ENCODE results near the gene ALK. TPM values are rescaled to one million over a fixed set of nuclear protein-coding genes. Genes with fewer than 3 reads are reported as not detected.
"Not testable (repeated sequence)": the region's sequence is repeated elsewhere in the genome, so short reads cannot be mapped to it uniquely, and the experiment has no call there.

The ALK gene
- total RNA-seq, 1 experiment from 2014 or later: 14.7 TPM

DNA sequence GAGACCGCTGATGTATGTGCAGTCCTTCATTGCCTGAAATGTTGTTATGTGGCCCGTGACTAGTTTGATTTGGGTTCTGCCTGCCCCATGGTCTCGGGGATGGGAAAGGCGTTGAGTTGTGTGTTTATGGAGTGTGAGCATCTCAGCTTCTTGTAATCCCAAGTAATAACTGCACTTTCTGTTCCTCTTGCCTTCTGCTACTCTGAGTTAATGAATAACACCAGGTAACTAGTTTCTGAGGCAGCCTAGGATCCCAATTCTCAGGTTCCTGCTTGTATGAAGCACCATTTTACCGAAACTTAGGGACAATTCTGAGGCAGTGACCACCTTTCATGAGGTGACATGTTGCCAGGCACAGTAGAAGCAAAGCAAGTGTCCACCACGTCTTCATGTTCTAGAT, 170.0 kb downstream of the ALK start:
- ChIA-PET CTCF (interaction anchor here (0.8 kb wide), 1 partner anchor 313 kb away, joined by 7 read pairs; no protein-coding TSS in a partner anchor), POLR2A (ENCODE audit: low non-redundant PET) (no interaction called here)
- DNase-seq (ENCODE audit: low spot score): no peak
- intact Hi-C loops (cut with micrococcal nuclease; ENCODE audit: unreplicated experiment): loop anchor here (2.0 to 5.0 kb wide), 2 partner anchors 354 to 375 kb away; no protein-coding TSS in a partner anchor
- H3K4me1 ChIP-seq (ENCODE audit: insufficient read depth, low read length, poor library complexity, severe bottlenecking): peaks cover 22% of the 10 kb centered on the region
- no peak overlapping the region for H3K4me3 ChIP-seq (ENCODE audit: low read depth, low read length, poor library complexity, severe bottlenecking)
- no peaks in the 10 kb centered on the region for H3K27me3 ChIP-seq (replicated peaks; ENCODE audit: insufficient read depth, low read depth, low read length, poor library complexity)
- TF ChIP-seq, protein P1, sequence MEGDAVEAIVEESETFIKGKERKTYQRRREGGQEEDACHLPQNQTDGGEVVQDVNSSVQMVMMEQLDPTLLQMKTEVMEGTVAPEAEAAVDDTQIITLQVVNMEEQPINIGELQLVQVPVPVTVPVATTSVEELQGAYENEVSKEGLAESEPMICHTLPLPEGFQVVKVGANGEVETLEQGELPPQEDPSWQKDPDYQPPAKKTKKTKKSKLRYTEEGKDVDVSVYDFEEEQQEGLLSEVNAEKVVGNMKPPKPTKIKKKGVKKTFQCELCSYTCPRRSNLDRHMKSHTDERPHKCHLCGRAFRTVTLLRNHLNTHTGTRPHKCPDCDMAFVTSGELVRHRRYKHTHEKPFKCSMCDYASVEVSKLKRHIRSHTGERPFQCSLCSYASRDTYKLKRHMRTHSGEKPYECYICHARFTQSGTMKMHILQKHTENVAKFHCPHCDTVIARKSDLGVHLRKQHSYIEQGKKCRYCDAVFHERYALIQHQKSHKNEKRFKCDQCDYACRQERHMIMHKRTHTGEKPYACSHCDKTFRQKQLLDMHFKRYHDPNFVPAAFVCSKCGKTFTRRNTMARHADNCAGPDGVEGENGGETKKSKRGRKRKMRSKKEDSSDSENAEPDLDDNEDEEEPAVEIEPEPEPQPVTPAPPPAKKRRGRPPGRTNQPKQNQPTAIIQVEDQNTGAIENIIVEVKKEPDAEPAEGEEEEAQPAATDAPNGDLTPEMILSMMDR (conservative IDR thresholded peaks at IDR 0.05; ENCODE audit: low read depth, low read length): no peak
- TF ChIP-seq EZH2 (IDR thresholded peaks at IDR 0.05; ENCODE audit: borderline replicate concordance, low read depth, low read length, poor library complexity, severe bottlenecking): no peak
- H3K9me3 ChIP-seq (ENCODE audit: low read depth, low read length, poor library complexity, severe bottlenecking): no peaks in the 10 kb centered on the region
- no TSS peak for BruUV-seq (replicated peaks)
- peak overlapping the region; percentile 24 for H3K27ac ChIP-seq (ENCODE audit: low read depth, low read length, poor library complexity, severe bottlenecking)
- no peaks in the 10 kb centered on the region for H3K36me3 ChIP-seq (ENCODE audit: insufficient read depth, low read length, poor library complexity, severe bottlenecking)

DNA sequence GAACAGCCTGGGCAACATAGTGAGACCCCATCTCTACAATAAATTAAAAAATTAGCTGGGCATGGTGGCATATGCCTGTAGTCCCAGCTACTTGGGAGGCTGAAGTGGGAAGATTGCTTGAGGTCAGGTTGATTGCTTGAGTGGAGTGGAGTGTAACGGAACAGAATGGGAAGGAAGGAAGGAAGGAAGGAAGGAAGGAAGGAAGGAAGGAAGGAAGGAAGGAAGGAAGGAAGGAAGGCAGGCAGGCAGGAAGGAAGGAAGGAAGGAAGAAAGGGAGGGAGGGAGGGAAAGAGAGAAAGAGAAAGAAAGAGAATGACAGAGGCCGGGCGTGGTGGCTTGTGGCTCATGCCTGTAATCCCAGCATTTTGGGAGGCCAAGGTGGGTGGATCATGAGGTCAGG, 170.9 kb downstream of the ALK start:
- POLR2A ChIA-PET (ENCODE audit: low non-redundant PET): interaction anchor here (0.6 kb wide), 1 partner anchor 377 kb away, joined by 10 read pairs; no protein-coding TSS in a partner anchor
- H3K27me3 ChIP-seq (replicated peaks; ENCODE audit: insufficient read depth, low read depth, low read length, poor library complexity); H3K4me3 ChIP-seq (ENCODE audit: low read depth, low read length, poor library complexity, severe bottlenecking); BruUV-seq (replicated peaks); H3K36me3 ChIP-seq (ENCODE audit: insufficient read depth, low read length, poor library complexity, severe bottlenecking); H3K9me3 ChIP-seq (ENCODE audit: low read depth, low read length, poor library complexity, severe bottlenecking); CTCF ChIA-PET: not testable (repeated sequence)
- peaks cover 22% of the 10 kb centered on the region for H3K4me1 ChIP-seq (ENCODE audit: insufficient read depth, low read length, poor library complexity, severe bottlenecking)
- H3K27ac ChIP-seq (ENCODE audit: low read depth, low read length, poor library complexity, severe bottlenecking): peak overlapping the region; percentile 32
- intact Hi-C loops (cut with micrococcal nuclease; ENCODE audit: unreplicated experiment): loop anchor here (2.0 to 5.0 kb wide), 2 partner anchors 353 to 376 kb away; no protein-coding TSS in a partner anchor
- peak; percentile 55 for DNase-seq (ENCODE audit: low spot score)

DNA sequence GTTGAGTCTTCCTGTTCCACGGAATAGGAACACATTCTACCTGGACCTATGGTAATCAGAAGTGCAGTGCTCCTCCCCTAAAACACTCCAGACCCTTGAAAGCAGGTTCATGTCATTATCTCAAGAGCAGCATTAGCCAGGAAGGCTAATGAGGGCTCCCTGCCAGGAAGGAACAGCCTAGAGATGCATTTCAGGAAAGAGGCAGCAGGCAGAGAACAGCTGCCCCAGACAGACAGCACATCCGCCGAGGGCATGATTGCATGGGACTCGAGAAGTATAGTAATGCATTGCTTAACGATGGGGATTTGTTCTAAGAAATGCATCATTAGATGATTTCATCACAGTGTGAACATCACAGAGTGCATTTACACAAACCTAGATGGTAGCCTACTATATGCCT, 171.5 kb downstream of the ALK start:
- H3K4me1 ChIP-seq (ENCODE audit: insufficient read depth, low read length, poor library complexity, severe bottlenecking): peaks cover 22% of the 10 kb centered on the region
- no peaks in the 10 kb centered on the region for H3K27me3 ChIP-seq (replicated peaks; ENCODE audit: insufficient read depth, low read depth, low read length, poor library complexity)
- CTCF ChIA-PET: no interaction called here
- no peak for TF ChIP-seq EZH2 (IDR thresholded peaks at IDR 0.05; ENCODE audit: borderline replicate concordance, low read depth, low read length, poor library complexity, severe bottlenecking)
- TF ChIP-seq, protein P1 (conservative IDR thresholded peaks at IDR 0.05; ENCODE audit: low read depth, low read length): no peak
- no peak overlapping the region for H3K4me3 ChIP-seq (ENCODE audit: low read depth, low read length, poor library complexity, severe bottlenecking)
- H3K9me3 ChIP-seq (ENCODE audit: low read depth, low read length, poor library complexity, severe bottlenecking): no peaks in the 10 kb centered on the region
- intact Hi-C loops (cut with micrococcal nuclease; ENCODE audit: unreplicated experiment): loop anchor here (2.0 to 10.0 kb wide), 3 partner anchors 353 to 445 kb away; no protein-coding TSS in a partner anchor
- peak; percentile 85 for DNase-seq (ENCODE audit: low spot score)
- no peaks in the 10 kb centered on the region for H3K36me3 ChIP-seq (ENCODE audit: insufficient read depth, low read length, poor library complexity, severe bottlenecking)
- H3K27ac ChIP-seq (ENCODE audit: low read depth, low read length, poor library complexity, severe bottlenecking): peak overlapping the region; percentile 32
- POLR2A ChIA-PET (ENCODE audit: low non-redundant PET): interaction anchor here (0.6 kb wide), 1 partner anchor 377 kb away, joined by 10 read pairs; no protein-coding TSS in a partner anchor
- no TSS peak for BruUV-seq (replicated peaks)

DNA sequence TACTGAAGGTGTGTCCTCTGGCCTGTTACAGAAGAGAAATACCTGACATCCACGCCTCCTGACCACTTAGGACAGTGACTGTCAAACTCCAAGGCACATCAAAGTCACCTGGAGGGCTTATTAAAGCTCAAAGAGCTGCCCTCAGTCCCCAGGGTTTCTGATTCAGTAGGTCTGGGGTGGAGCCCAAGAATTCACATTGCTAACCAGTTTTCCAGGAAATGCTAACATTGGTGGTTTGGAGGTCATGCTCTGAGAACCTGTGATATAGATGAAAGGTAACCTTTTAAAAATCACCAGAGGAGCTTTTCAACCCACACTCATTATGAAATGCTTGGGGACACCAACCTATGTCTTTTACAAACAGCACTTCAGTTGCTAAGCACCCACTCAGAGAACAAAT, 172.3 kb downstream of the ALK start:
- no peak for DNase-seq (ENCODE audit: low spot score)
- Histone ChIP-seq H3K4me3 (ENCODE audit: low read depth, low read length, poor library complexity, severe bottlenecking) (no peak overlapping the region), H3K9me3 (ENCODE audit: low read depth, low read length, poor library complexity, severe bottlenecking) (no peaks in the 10 kb centered on the region), H3K4me1 (ENCODE audit: insufficient read depth, low read length, poor library complexity, severe bottlenecking) (peaks cover 22% of the 10 kb centered on the region), H3K27ac (ENCODE audit: low read depth, low read length, poor library complexity, severe bottlenecking) (no peak overlapping the region), H3K27me3 (replicated peaks; ENCODE audit: insufficient read depth, low read depth, low read length, poor library complexity) (no peaks in the 10 kb centered on the region), H3K36me3 (ENCODE audit: insufficient read depth, low read length, poor library complexity, severe bottlenecking) (no peaks in the 10 kb centered on the region)
- intact Hi-C loops (cut with micrococcal nuclease; ENCODE audit: unreplicated experiment): loop anchor here (10.0 kb wide), 1 partner anchor 444 kb away; no protein-coding TSS in a partner anchor
- TF ChIP-seq, protein P1 (conservative IDR thresholded peaks at IDR 0.05; ENCODE audit: low read depth, low read length): no peak
- TF ChIP-seq EZH2 (IDR thresholded peaks at IDR 0.05; ENCODE audit: borderline replicate concordance, low read depth, low read length, poor library complexity, severe bottlenecking): no peak
- BruUV-seq (replicated peaks): no TSS peak
- CTCF ChIA-PET: no interaction called here
- POLR2A ChIA-PET (ENCODE audit: low non-redundant PET): no interaction called here

Data from A673 (cell line).